ENCODE data around the gene ZNF710. TPM values are rescaled to one million over a fixed set of nuclear protein-coding genes. Genes with fewer than 3 reads are reported as not detected.

Gene ZNF710
- total RNA-seq, 1 experiment from 2014 or later = 40.7 TPM

GRCh38 chr15:90053685-90054466, 52.8 kb downstream of the ZNF710 start:
- Histone ChIP-seq H3K18ac (ENCODE audit: insufficient read length, low read depth, low read length) (no peak overlapping the region), H3K79me1 (ENCODE audit: insufficient read depth, low read depth, low read length, poor library complexity, severe bottlenecking) (no peaks in the 10 kb centered on the region), H4K20me1 (ENCODE audit: control insufficient read depth, insufficient read depth, insufficient read length) (peaks cover under 1% of the 10 kb centered on the region), H2AFZ (ENCODE audit: low read length) (no peak overlapping the region), H2BK120ac (ENCODE audit: low read depth, low read length, poor library complexity, severe bottlenecking) (no peak overlapping the region), H3K23me2 (ENCODE audit: insufficient read length, low read depth, low read length, poor library complexity, severe bottlenecking) (no peaks in the 10 kb centered on the region), H3K4me1 (ENCODE audit: insufficient read depth, low read length) (0 out of 2 replicates have a peak, but pooled peaks cover 2% of the 10 kb centered on the region), H2BK15ac (ENCODE audit: low read depth, low read length) (no peak overlapping the region), H2BK12ac (ENCODE audit: insufficient read length, low read depth, low read length) (no peak overlapping the region), H3K14ac (ENCODE audit: insufficient read depth, low read length) (no peak overlapping the region), H4K91ac (ENCODE audit: insufficient read length, low read depth, low read length) (no peak overlapping the region), H2AK5ac (ENCODE audit: insufficient read length, low read length) (no peak overlapping the region), H2BK20ac (ENCODE audit: low read depth, low read length, poor library complexity, severe bottlenecking) (no peak overlapping the region), H3K4ac (ENCODE audit: low read depth, low read length) (no peak overlapping the region), H3K27me3 (ENCODE audit: insufficient read depth, low read length) (no peaks in the 10 kb centered on the region), H3K9me3 (ENCODE audit: control insufficient read depth, low read depth, low read length) (no peaks in the 10 kb centered on the region), H3K79me2 (ENCODE audit: insufficient read depth, low read length) (no peaks in the 10 kb centered on the region; the same call in 1 of the 2 replicates), H3K4me2 (ENCODE audit: insufficient read depth, insufficient read length, low read length) (no peak overlapping the region), H3T11ph (ENCODE audit: low read length) (no peak overlapping the region), H3K56ac (ENCODE audit: insufficient read length, low read depth, low read length) (no peak overlapping the region), H3K23ac (ENCODE audit: insufficient read length, low read depth, low read length) (no peak overlapping the region), H4K8ac (replicated peaks; ENCODE audit: insufficient read length, low read depth, low read length) (no peak overlapping the region), H3K27ac (ENCODE audit: insufficient read length, low read depth, low read length) (no peak overlapping the region), H2BK5ac (ENCODE audit: insufficient read length, low read length) (no peak overlapping the region), H4K5ac (ENCODE audit: insufficient read length, low read depth, low read length) (no peak overlapping the region), H3K9ac (ENCODE audit: extremely low read depth, insufficient read length, low read length) (no peak overlapping the region)
- H3K4me3 Mint-ChIP-seq = no peak overlapping the region
- H3K4me1 Mint-ChIP-seq = peaks cover 27 to 28% of the 10 kb centered on the region in 2 experiments
- no peaks in the 10 kb centered on the region for H3K9me3 Mint-ChIP-seq
- H3K27ac Mint-ChIP-seq = peak overlapping the region in 2 of 3 experiments; percentile 15 to 20; a peak in 1 of 7 replicates
- no peak for TF ChIP-seq CTCF (conservative IDR thresholded peaks at IDR 0.05)
- H3K27me3 Mint-ChIP-seq (ENCODE audit: low read depth) = no peaks in the 10 kb centered on the region
- WGBS (ENCODE audit: extremely low coverage, insufficient read length, low lambda C conversion rate) = no CpG with 5 or more reads among the region's 14 CpGs
- DNase-seq = no peak
- peaks cover 0 to 4% (median 0%) of the 10 kb centered on the region in 3 experiments; a peak in 1 of 7 replicates for H3K36me3 Mint-ChIP-seq (ENCODE audit: insufficient read depth in 1 of 3, low read depth in 3 of 3)
